Activated T-cell treated with anti-CD3 and anti-CD28 coated beads, Interleukin-2, amount 50 U/mL, for 1 hour (primary cell): Measurements from ENCODE around the gene DHRS13.
A peak's percentile ranks its signal among the peaks of the same experiment; 100 is the strongest.

Experiments
- DNase-seq: peaks from one replicate; pipeline ENCODE4 v3.0.0-alpha.2; 2020

DHRS13 gene

GRCh38 chr17:28902819-28903545 lies at the start of gene DHRS13:
Gene DHRS13 (minus strand): TSS chr17:28903079. CDS start chr17:28902944, 135 bp downstream.
- peak; percentile 98 for DNase-seq

GRCh38 chr17:28951991-28952975 lies 49.4 kb upstream of the DHRS13 start:
- DNase-seq: peak; percentile 93

- DNase-seq: peak; percentile 100
Observed at GRCh38 chr17:28951428-28951990, 48.6 kb upstream of the DHRS13 start, which contains the start of gene PHF12. Gene PHF12 (minus strand): TSS chr17:28951518. CDS start chr17:28950960, 558 bp downstream.

GRCh38 chr17:28950752-28951427 lies 48.0 kb upstream of the DHRS13 start:
- DNase-seq: no peak

- peak; percentile 66 for DNase-seq
Observed at GRCh38 chr17:28950017-28950751, 47.3 kb upstream of the DHRS13 start.

GRCh38 chr17:28949185-28950016 lies 46.5 kb upstream of the DHRS13 start:
- peak; percentile 70 for DNase-seq

- no peak for DNase-seq
Observed at GRCh38 chr17:28948873-28949184, 46.0 kb upstream of the DHRS13 start.

GRCh38 chr17:28948342-28948741 lies 45.5 kb upstream of the DHRS13 start:
- DNase-seq: no peak

GRCh38 chr17:28947639-28948038 lies 44.8 kb upstream of the DHRS13 start:
- no peak for DNase-seq

GRCh38 chr17:28946239-28946638 lies 43.4 kb upstream of the DHRS13 start:
- DNase-seq: no peak

- no peak for DNase-seq
Observed at GRCh38 chr17:28944862-28945741, 42.2 kb upstream of the DHRS13 start.

- DNase-seq: no peak
Observed at GRCh38 chr17:28944343-28944742, 41.5 kb upstream of the DHRS13 start.

GRCh38 chr17:28942925-28943324 lies 40.0 kb upstream of the DHRS13 start:
- DNase-seq: no peak

GRCh38 chr17:28941251-28941650 lies 38.4 kb upstream of the DHRS13 start:
- DNase-seq: no peak

GRCh38 chr17:28940675-28941074 lies 37.8 kb upstream of the DHRS13 start:
- no peak for DNase-seq

- no peak for DNase-seq
Observed at GRCh38 chr17:28940142-28940541, 37.3 kb upstream of the DHRS13 start.

- no peak for DNase-seq
Observed at GRCh38 chr17:28938552-28938951, 35.7 kb upstream of the DHRS13 start.

- DNase-seq: no peak
Observed at GRCh38 chr17:28937044-28937729, 34.3 kb upstream of the DHRS13 start.

GRCh38 chr17:28935744-28936460 lies 33.0 kb upstream of the DHRS13 start:
- DNase-seq: no peak
